Stimulated activated CD8-positive, alpha-beta memory T cell treated with anti-CD3 and anti-CD28 coated beads, Interleukin-7, amount 100 ng/mL, for 4 hours (primary cell): ENCODE data around the gene TRIM73.
"Not testable (repeated sequence)": the region's sequence is repeated elsewhere in the genome, so short reads cannot be mapped to it uniquely, and the experiment has no call there.

Experiments used
- DNase-seq, 2 donors: peaks; one replicate each; pipeline ENCODE4 v3.0.0-alpha.2; 2020; ENCODE audit warnings: low read depth in 2 of 2

Gene TRIM73

DNA sequence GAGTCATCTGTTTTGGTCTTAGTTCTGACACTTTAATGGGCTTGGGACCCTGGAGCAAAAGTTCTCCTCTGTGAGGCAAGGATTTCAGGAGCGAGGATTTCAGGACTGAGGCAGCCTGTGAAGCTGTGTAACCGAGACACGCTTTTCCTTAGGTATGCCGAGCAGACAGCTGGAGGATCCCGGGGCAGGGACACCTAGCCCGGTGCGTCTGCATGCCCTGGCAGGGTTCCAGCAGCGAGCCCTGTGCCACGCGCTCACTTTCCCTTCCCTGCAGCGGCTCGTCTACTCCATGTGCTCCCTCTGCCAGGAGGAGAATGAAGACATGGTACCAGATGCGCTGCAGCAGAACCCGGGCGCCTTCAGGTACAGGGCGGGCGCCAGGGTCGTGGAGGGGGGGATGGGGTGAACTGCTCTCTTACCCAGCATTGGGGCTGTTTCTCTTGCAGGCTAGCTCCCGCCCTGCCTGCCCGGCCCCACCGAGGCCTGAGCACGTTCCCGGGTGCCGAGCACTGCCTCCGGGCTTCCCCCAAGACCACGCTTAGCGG is 20.5 kb downstream of the TRIM73 start:
- not testable (repeated sequence) for DNase-seq

DNA sequence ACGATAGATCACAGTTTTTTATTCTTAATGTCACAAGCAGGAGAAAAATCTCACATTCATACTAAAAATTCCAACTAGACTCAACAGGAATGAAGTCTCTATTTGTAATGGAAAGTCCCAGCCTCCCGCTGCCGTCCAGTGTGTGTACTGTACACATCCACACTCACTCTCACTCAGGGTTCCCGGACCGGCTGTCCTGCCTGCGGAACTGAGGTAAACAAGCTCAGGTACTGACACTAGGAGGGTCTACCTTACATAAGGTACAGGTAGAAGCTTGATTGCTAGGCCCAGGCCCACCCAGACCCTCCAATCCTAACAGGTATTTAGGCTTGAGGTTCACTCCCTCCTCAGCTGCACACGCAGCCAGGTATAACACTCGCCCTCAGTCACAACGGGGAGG is 21.4 kb downstream of the TRIM73 start:
- not testable (repeated sequence) for DNase-seq

DNA sequence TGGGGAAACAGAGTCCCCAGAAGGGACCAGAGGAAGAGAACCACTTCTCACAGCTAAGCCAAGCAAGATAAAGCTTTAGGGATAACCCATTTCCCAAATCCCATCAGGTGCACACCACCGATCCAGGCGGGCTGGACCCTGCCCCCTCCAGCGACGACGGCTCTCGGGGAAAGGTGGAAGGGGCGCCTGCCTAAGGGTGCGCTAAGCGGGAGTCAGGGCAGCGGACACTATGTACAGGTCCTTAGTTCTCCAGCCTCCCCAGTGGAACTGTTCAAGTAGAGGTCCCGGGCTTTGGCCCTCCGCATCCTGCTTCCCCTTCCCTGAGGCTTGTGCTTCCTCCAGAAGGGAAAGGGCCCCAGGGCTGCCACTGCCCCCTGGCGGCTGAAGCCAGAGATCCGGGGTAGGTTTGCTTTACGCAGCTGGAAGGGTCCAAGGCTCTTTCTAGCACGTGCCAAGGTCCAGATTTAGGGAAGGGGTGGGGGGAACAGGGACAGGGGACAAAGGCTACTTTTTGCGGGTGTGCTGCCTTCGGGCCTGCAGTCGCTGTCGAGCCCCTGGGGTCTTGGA is 22.9 kb downstream of the TRIM73 start:
- not testable (repeated sequence) for DNase-seq

DNA sequence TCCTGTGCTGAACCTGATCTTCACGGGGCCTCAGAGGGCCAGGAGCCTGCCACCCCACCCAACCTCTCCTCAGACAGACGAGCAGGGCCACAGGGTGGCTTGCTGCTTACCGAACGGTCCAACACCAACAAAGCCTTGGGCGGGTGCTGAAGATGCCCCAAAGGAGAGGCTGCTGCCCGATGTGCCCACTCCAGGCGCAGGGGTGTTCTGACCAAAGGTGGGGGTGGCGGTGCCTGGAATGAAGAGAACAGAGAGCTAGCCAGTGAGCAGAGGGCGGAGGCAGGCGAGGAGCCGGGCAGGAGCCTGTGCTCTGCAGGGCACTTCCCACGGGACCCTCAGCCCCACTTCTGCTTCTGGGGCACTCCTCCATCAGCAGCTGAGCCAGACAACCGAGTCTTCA is 23.8 kb downstream of the TRIM73 start:
- not testable (repeated sequence) for DNase-seq

DNA sequence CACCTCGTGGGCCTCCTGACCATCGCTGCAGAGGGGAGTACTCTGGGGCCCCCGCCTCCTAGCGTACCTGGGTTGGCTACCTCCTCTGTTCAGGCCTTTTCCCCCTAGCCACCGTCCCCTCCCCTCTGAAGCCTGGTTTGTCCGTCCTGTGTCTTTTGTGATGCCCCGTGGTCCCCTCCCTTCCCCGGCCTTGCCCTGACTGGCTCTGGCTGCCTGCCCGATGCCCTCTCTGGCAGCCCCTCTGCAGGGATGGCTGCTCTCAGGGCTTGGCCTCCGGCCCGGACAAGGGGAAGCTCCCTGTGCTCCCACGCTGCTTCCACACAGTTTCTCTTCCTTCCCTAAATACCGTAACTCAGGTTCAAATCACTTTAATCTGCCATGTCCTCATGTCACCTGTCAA is 24.3 kb downstream of the TRIM73 start:
- not testable (repeated sequence) for DNase-seq

DNA sequence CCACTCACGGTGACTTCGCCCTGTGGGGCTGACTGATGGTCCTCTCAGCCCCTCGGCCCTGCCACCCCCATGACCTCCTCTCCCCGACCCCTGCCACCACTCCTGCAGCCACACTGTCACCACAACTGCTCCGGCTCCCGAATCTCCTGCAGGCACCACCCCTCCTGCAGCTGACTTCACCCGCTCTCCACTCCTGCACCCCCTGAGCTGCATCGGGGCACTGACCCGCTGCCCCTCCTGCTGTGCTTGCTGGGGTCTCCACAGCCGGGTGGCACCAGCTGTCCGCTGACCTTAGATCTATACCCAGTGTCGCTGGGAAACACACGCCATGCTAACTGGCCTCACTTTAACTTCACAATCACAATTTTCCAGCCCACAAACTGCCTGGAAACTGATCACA is 24.7 kb downstream of the TRIM73 start:
- not testable (repeated sequence) for DNase-seq

DNA sequence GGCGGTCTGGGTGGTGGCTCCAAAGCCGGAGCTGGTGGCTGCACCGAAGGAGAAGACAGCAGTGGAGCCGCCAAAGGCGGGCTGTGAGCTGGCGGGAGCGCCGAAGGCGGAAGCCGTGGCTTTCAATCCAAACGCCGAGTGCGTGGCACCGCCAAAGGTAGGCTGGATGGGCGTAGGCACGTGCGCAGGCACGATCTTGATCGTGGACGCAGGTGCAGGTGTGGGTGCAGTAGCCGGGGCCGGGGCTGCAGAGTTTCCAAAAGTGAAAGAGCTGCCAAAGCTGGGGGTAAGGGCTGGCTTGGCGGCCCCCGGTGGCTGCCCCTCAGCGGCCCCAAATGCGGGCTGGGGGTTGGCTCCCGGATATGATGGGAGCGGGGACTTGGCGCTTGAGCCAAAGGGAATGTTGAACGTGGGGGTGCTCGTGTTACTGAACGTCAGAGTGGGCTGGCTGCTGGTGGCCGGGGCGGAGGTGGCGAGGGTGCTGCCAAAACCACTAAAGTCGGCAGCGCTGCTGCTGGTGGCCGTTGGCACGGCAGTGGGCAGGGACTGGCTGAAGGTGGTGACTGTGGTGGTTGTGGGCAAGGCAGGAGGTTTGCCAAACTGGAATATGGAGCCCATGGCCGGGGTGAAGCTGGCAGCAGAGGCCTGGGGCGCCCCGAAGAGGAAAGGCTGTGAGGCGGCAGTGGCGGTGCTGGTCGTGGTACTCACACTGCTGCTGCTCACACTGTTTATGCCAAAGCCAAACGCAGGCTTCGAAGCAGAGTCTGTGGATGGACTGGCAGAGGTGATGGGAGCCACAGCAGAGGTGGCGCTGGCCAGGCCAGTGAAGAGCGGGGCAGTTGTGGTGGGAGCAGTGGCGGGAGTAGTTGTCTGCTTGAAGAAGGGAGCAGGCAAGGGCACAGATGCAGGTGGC is 26.6 kb downstream of the TRIM73 start:
- DNase-seq, result not testable (repeated sequence)

DNA sequence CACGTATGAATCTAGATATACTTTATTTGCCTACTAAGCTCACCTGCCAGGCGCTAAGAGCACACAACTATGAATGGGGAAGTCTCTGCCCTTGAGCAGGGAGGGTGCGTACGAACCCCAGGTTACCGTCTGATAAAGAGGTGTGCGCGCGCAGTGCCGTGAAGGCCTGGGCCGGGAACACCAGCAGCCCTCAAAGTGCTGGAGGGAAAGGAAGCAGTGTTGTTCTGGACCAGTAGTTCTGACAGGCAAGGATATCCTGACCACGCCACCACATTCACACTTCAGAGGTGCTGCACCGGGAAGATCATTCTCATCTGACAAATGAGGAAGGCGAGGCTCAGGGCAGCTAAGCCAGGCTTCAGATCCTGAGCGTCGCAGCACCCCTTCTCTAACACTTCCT is 28.1 kb downstream of the TRIM73 start:
- DNase-seq, result not testable (repeated sequence)

DNA sequence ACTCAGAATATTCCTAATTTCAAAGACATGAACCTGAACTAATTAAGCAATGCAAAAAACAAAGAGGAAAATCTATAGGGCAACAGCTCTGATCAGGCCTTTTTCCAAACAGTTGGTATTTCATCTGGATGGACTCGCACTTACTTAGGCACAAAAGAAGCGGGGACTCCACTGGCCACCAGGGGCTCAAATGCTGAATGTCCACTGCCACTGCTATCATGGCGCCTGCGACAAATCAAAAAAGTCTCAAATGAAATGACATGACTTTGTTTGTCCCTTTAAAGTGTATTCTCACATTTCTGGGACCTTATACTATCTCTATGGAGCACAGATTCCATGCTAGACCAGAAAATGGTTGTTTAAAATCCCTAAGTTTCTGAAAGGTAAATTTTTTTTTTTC is 43.6 kb downstream of the TRIM73 start:
- DNase-seq, result not testable (repeated sequence)

DNA sequence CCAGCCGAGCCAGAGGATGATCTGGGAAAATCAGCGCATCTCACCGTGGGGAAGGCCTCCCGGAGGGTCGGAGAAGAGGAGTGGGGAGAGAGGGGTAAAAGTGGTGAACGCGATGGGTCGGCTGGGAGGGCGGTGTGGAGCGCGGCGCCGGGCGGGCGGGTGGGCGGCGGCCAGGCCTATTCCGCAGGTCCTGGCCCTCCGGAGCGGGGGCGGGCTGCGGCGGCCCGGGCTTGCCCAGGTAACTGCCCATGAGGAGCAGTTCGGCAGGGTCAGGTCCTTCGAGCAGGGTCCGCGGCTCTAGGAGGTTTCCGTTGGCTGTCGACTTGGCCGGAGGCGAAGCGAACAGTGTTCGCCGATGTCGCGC is 46.7 kb downstream of the TRIM73 start:
- not testable (repeated sequence) for DNase-seq

DNA sequence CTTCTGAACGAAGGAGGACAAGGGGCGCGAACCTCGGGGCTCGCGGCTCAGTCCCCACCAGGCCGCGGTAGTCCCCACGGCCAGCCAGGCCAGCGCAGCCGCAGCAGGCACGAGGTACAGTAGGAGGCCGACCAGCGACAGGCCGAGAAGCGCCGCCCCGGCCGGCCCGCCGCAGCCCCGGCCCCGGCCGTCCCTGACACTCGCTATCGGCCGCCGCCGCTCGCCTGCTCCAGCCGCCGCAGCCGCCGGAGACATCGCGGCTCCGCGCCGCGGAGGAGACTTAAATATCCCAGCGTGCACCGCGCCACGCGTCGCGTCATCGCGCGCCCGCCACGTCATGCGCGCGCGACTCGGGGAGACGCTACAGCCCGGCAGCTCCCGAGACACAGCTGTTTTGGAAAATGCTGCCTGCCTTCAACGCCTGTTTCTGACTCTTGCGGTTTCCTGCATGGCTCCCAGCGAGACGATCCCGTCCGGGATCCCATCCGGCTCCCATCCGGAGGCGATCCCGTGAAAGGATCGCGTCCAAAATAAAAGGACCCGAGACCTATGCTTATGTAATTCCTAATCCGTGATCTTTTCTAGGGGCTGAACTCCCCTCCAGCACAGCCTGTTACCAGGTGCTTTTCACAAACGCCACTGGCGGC is 47.2 kb downstream of the TRIM73 start:
- not testable (repeated sequence) for DNase-seq

DNA sequence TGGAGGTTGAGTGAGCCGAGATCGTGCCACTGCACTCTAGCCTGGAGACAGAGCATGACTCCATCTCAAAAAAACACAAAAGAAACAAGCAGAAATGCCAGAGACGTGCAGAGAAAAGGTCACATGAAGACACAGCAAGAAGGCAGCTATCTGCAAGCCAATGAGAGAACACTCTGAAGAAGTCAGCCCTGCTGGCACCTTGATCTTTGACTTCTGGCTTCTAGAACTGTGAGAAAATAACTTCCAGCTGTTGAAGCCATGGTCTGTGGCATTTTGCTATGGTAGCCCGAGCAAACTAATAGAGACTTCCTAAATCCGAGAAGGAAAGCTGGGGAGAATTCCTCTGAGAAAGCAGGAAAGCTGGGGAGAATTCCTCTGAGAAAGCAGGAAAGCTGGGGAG is 54.5 kb downstream of the TRIM73 start:
- DNase-seq, result not testable (repeated sequence)

DNA sequence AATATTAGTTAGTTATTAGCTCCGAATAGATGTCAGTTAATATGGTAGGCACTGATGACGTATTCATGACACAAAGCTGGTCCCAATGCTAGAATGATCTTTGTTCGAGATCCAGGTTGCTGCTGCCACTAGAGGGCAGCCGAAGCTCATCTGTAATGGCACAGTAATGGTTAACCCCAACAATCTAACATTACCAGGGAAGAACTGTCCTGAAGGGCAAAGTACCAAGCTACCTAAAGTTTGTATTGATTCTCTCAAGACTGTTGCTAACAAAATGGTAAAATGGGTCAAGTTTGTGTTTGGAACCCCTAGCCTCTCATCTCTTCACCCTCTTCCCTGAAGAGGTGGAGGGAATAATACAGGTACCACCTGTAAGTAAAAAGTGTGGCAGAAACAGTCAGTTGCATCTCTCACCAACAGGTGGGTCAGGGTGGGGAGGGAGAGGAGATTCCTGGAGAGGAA is 57.1 kb downstream of the TRIM73 start:
- not testable (repeated sequence) for DNase-seq
